HUES48 (cell line): ENCODE measurements around the gene FCRLA.
"Not testable (repeated sequence)": the region's sequence is repeated elsewhere in the genome, so short reads cannot be mapped to it uniquely, and the experiment has no call there.

Source experiments
- H3K27ac ChIP-seq: one replicate; pipeline ENCODE4 v1.7.0; 2013; ENCODE audit warnings: low read depth, low read length, inconsistent platforms
- H3K27me3 ChIP-seq: 2 replicates; pipeline ENCODE4 v1.6.1; 2013; ENCODE audit warnings: mild to moderate bottlenecking, low read length; ENCODE audit not compliant: control insufficient read depth, insufficient read depth
- H3K36me3 ChIP-seq: 2 replicates; pipeline ENCODE4 v1.6.1; 2013; ENCODE audit warnings: low read length; ENCODE audit not compliant: control insufficient read depth, insufficient read depth
- H3K4me1 ChIP-seq: 2 replicates; pipeline ENCODE4 v1.6.1; 2013; ENCODE audit warnings: mild to moderate bottlenecking, low read length; ENCODE audit not compliant: control insufficient read depth, insufficient read depth
- H3K4me3 ChIP-seq: 2 replicates; pipeline ENCODE4 v1.5.1; 2013; ENCODE audit warnings: mild to moderate bottlenecking, low read depth, low read length
- H3K9ac ChIP-seq: 2 replicates; pipeline ENCODE4 v1.6.1; 2013; ENCODE audit warnings: mild to moderate bottlenecking, low read depth, low read length, moderate library complexity
- H3K9me3 ChIP-seq: 2 replicates; pipeline ENCODE4 v1.6.1; 2013; ENCODE audit warnings: low read length; ENCODE audit not compliant: control insufficient read depth, insufficient read depth

Gene FCRLA

GRCh38 chr1:161725258-161725907 is 18.4 kb downstream of the FCRLA start:
- peak overlapping the region; percentile 82 for H3K4me3 ChIP-seq
- H3K27me3 ChIP-seq = peaks cover 50% of the 10 kb centered on the region
- H3K9me3 ChIP-seq, H3K4me1 ChIP-seq, H3K36me3 ChIP-seq, H3K9ac ChIP-seq, H3K27ac ChIP-seq: not testable (repeated sequence)

GRCh38 chr1:161725908-161726472 is 19.0 kb downstream of the FCRLA start:
- peaks cover 50% of the 10 kb centered on the region for H3K27me3 ChIP-seq
- peak overlapping the region; percentile 82 for H3K4me3 ChIP-seq
- no peak overlapping the region for H3K9ac ChIP-seq
- H3K4me1 ChIP-seq = peaks cover 15% of the 10 kb centered on the region
- no peaks in the 10 kb centered on the region for H3K9me3 ChIP-seq
- no peak overlapping the region for H3K27ac ChIP-seq
- H3K36me3 ChIP-seq = no peaks in the 10 kb centered on the region

GRCh38 chr1:161726473-161727255 is 19.6 kb downstream of the FCRLA start:
- Histone ChIP-seq H3K4me1 (peaks cover 21% of the 10 kb centered on the region), H3K27me3 (peaks cover 50% of the 10 kb centered on the region), H3K27ac (peak overlapping the region; percentile 68), H3K4me3 (peak overlapping the region; percentile 82), H3K36me3 (no peaks in the 10 kb centered on the region), H3K9ac (peak overlapping the region; percentile 83), H3K9me3 (no peaks in the 10 kb centered on the region)

GRCh38 chr1:161727256-161727924 is 20.4 kb downstream of the FCRLA start:
- peaks cover 21% of the 10 kb centered on the region for H3K4me1 ChIP-seq
- peak overlapping the region; percentile 82 for H3K4me3 ChIP-seq
- peak overlapping the region; percentile 68 for H3K27ac ChIP-seq
- no peaks in the 10 kb centered on the region for H3K9me3 ChIP-seq
- H3K36me3 ChIP-seq = no peaks in the 10 kb centered on the region
- peak overlapping the region; percentile 83 for H3K9ac ChIP-seq
- peaks cover 47% of the 10 kb centered on the region for H3K27me3 ChIP-seq

- Histone ChIP-seq H3K27me3 (peaks cover 39% of the 10 kb centered on the region), H3K36me3 (no peaks in the 10 kb centered on the region), H3K4me1 (peaks cover 21% of the 10 kb centered on the region), H3K9me3 (no peaks in the 10 kb centered on the region), H3K9ac (no peak overlapping the region), H3K27ac (no peak overlapping the region), H3K4me3 (no peak overlapping the region)
Measured at GRCh38 chr1:161728376-161729226, 21.6 kb downstream of the FCRLA start.

- H3K36me3 ChIP-seq = no peaks in the 10 kb centered on the region
- no peak overlapping the region for H3K4me3 ChIP-seq
- peaks cover 25% of the 10 kb centered on the region for H3K27me3 ChIP-seq
- H3K9me3 ChIP-seq = no peaks in the 10 kb centered on the region
- no peak overlapping the region for H3K27ac ChIP-seq
- peaks cover 21% of the 10 kb centered on the region for H3K4me1 ChIP-seq
- no peak overlapping the region for H3K9ac ChIP-seq
Measured at GRCh38 chr1:161730050-161730564, 23.1 kb downstream of the FCRLA start.

- Histone ChIP-seq H3K9ac (no peak overlapping the region), H3K27ac (no peak overlapping the region), H3K27me3 (peaks cover 14% of the 10 kb centered on the region), H3K9me3 (no peaks in the 10 kb centered on the region), H3K4me1 (peaks cover 27% of the 10 kb centered on the region), H3K4me3 (no peak overlapping the region), H3K36me3 (no peaks in the 10 kb centered on the region)
Measured at GRCh38 chr1:161731241-161731640, 24.2 kb downstream of the FCRLA start.

GRCh38 chr1:161731981-161732718 is 25.1 kb downstream of the FCRLA start:
- H3K4me1 ChIP-seq = peaks cover 36% of the 10 kb centered on the region
- no peaks in the 10 kb centered on the region for H3K9me3 ChIP-seq
- H3K27me3 ChIP-seq = peaks cover 8% of the 10 kb centered on the region
- H3K9ac ChIP-seq = no peak overlapping the region
- H3K27ac ChIP-seq = no peak overlapping the region
- no peaks in the 10 kb centered on the region for H3K36me3 ChIP-seq
- H3K4me3 ChIP-seq = no peak overlapping the region

GRCh38 chr1:161733526-161733925 is 26.5 kb downstream of the FCRLA start:
- no peaks in the 10 kb centered on the region for H3K9me3 ChIP-seq
- no peak overlapping the region for H3K27ac ChIP-seq
- peaks cover 42% of the 10 kb centered on the region for H3K4me1 ChIP-seq
- peaks cover 3% of the 10 kb centered on the region for H3K27me3 ChIP-seq
- no peak overlapping the region for H3K9ac ChIP-seq
- H3K4me3 ChIP-seq = no peak overlapping the region
- no peaks in the 10 kb centered on the region for H3K36me3 ChIP-seq

- Histone ChIP-seq H3K9ac (no peak overlapping the region), H3K4me3 (peak overlapping the region; percentile 16; the same call in 1 of the 2 replicates), H3K9me3 (no peaks in the 10 kb centered on the region), H3K27me3 (no peaks in the 10 kb centered on the region), H3K4me1 (peaks cover 33% of the 10 kb centered on the region), H3K36me3 (no peaks in the 10 kb centered on the region), H3K27ac (no peak overlapping the region)
Measured at GRCh38 chr1:161735837-161736236, 28.8 kb downstream of the FCRLA start.
